ENCODE data around the gene LSM2.

- peak in 3 of 4 donors; percentile 17 to 28 (median 26) for TF ChIP-seq POLR2A (IDR thresholded peaks at IDR 0.05)
- no peak for TF ChIP-seq CTCF (IDR thresholded peaks at IDR 0.05)
Measured at GRCh38 chr6:31814677-31815024, 7.9 kb upstream of the LSM2 start.
